Stimulated activated CD8-positive, alpha-beta memory T cell treated with anti-CD3 and anti-CD28 coated beads, Interleukin-4, amount 100 ng/mL, for 4 hours (primary cell): ENCODE measurements around the gene IQSEC2.
A peak's percentile ranks its signal among the peaks of the same experiment; 100 is the strongest.

Source experiments
- DNase-seq, 2 donors: peaks; one replicate each; pipeline ENCODE4 v3.0.0-alpha.2; 2020; ENCODE audit warnings: low read depth in 2 of 2, low spot score in 1 of 2

Gene IQSEC2

GRCh38 chrX:53281321-53281822 lies at the start of gene IQSEC2:
Gene IQSEC2, minus strand, starts transcription at chrX:53281584.
- DNase-seq = no peak

GRCh38 chrX:53330331-53330730 lies 48.9 kb upstream of the IQSEC2 start:
- DNase-seq = no peak

GRCh38 chrX:53324803-53325202 lies 43.4 kb upstream of the IQSEC2 start:
- no peak for DNase-seq

- no peak for DNase-seq
Measured at GRCh38 chrX:53324085-53324484, 42.7 kb upstream of the IQSEC2 start.

GRCh38 chrX:53323196-53323595 lies 41.8 kb upstream of the IQSEC2 start:
- DNase-seq = no peak

GRCh38 chrX:53321943-53322497 lies 40.6 kb upstream of the IQSEC2 start:
- no peak for DNase-seq

GRCh38 chrX:53321230-53321942 lies 40.0 kb upstream of the IQSEC2 start:
- no peak for DNase-seq

GRCh38 chrX:53320543-53321229 lies 39.3 kb upstream of the IQSEC2 start:
- no peak for DNase-seq

- no peak for DNase-seq
Measured at GRCh38 chrX:53319614-53320542, 38.5 kb upstream of the IQSEC2 start.

- no peak for DNase-seq
Measured at GRCh38 chrX:53318766-53319353, 37.5 kb upstream of the IQSEC2 start.

- peak; percentile 46 to 49 for DNase-seq
Measured at GRCh38 chrX:53317365-53318069, 36.1 kb upstream of the IQSEC2 start.

- DNase-seq = no peak
Measured at GRCh38 chrX:53316860-53317237, 35.5 kb upstream of the IQSEC2 start.

- DNase-seq = no peak
Measured at GRCh38 chrX:53316111-53316859, 34.9 kb upstream of the IQSEC2 start.

GRCh38 chrX:53313728-53314105 lies 32.3 kb upstream of the IQSEC2 start:
- no peak for DNase-seq

- peak; percentile 21 to 27 for DNase-seq
Measured at GRCh38 chrX:53312946-53313727, 31.8 kb upstream of the IQSEC2 start.

- DNase-seq = no peak
Measured at GRCh38 chrX:53309837-53310236, 28.5 kb upstream of the IQSEC2 start.

GRCh38 chrX:53308836-53309235 lies 27.5 kb upstream of the IQSEC2 start:
- no peak for DNase-seq

- no peak for DNase-seq
Measured at GRCh38 chrX:53305996-53306937, 24.9 kb upstream of the IQSEC2 start.
